Thoracic aorta (tissue), 2 donors: ENCODE results near the gene KIF1A. TPM values are rescaled to one million over a fixed set of nuclear protein-coding genes. Genes with fewer than 3 reads are reported as not detected.

Experiments
- ATAC-seq: fragments of 150-250 bp; one replicate; pipeline ENCODE4 v1.8.0; 2017; ENCODE audit warnings: low read depth; ENCODE audit not compliant: insufficient number of reproducible peaks, low FRiP score
- DNase-seq: peaks from one replicate; pipeline ENCODE4 v3.0.0-alpha.2; 2020; ENCODE audit warnings: low spot score
- H3K27ac ChIP-seq, 2 donors: fragments of 200-600 bp; sonication (generic); 1 replicate in 1 of 2; 2 replicates in 1 of 2; pipeline ENCODE4 v1.5.1; 2016; ENCODE audit warnings: mild to moderate bottlenecking in 2 of 2, moderate library complexity in 2 of 2
- H3K27me3 ChIP-seq: fragments of 200-600 bp; sonication (generic); replicated peaks from 2 replicates; pipeline ENCODE4 v1.6.0; 2016; ENCODE audit warnings: mild to moderate bottlenecking; ENCODE audit not compliant: insufficient read depth
- H3K36me3 ChIP-seq: fragments of 200-600 bp; sonication (generic); one replicate; pipeline ENCODE4 v1.5.1; 2016
- H3K4me1 ChIP-seq, 2 donors: fragments of 200-600 bp; sonication (generic); 1 replicate in 1 of 2; 2 replicates in 1 of 2; pipeline versions ENCODE4 v1.5.1 to v1.6.0; 2016; ENCODE audit warnings: low read depth in 2 of 2, mild to moderate bottlenecking in 1 of 2; ENCODE audit not compliant: control insufficient read depth in 1 of 2
- H3K4me3 ChIP-seq: fragments of 200-600 bp; sonication (generic); 2 replicates; pipeline ENCODE4 v1.5.1; 2016; ENCODE audit warnings: mild to moderate bottlenecking
- H3K9me3 ChIP-seq: fragments of 200-600 bp; sonication (generic); 2 replicates; pipeline ENCODE4 v1.5.1; 2016
- CTCF ChIP-seq: fragments of 200-600 bp; sonication (generic); IDR thresholded peaks from one replicate; pipeline ENCODE4 v1.5.1; 2019; ENCODE audit warnings: antibody characterized with exemption
- total RNA-seq, 2 donors: library from RNA; depleted of rRNA; stranded (reverse); fragments of >200 nt; gene quantifications; one replicate each; pipeline versions ENCODE4 v1.1.0 to v1.2.3, GENCODE V29; 2016

KIF1A gene
- total RNA-seq, 2 donors from 2014 or later, result 0.92 TPM; not detected in 1

DNA sequence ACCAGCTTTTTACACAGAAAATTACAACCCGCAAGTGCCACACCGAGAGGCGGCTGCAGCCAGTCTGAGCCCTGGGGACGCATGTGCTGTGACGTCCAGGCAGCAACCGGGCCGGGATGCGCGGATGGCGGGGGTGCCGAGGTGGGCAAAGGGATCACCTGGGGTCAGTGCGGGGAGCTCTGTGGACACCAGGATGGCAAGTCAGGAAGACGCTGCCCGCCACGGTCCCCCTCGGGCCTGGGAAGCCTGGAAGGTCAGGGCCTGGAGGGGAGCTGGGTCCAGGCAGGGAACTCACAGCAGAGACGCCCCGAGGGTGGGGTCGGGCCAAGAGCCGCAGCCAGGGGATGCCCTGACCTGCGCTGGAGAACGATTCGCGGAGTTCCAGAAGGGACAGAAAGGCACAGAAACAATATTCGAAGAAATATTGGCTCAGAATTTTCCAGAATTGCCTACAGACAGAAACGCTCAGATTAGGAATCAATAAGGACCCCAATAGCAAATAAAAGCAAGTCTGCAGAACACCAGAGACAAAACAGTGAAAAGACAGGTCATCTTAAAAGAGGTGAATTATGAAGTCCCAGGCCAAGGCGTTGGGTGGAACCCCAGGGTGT is 11.7 kb upstream of the KIF1A start:
- Histone ChIP-seq H3K36me3 (no peaks in the 10 kb centered on the region), H3K4me3 (peak overlapping the region; percentile 59), H3K27me3 (no peaks in the 10 kb centered on the region), H3K4me1 (peaks cover 4 to 13% of the 10 kb centered on the region in 2 donors), H3K9me3 (no peaks in the 10 kb centered on the region), H3K27ac (no peak overlapping the region)
- ATAC-seq (no peak), DNase-seq (no peak)
- no peak for TF ChIP-seq CTCF

DNA sequence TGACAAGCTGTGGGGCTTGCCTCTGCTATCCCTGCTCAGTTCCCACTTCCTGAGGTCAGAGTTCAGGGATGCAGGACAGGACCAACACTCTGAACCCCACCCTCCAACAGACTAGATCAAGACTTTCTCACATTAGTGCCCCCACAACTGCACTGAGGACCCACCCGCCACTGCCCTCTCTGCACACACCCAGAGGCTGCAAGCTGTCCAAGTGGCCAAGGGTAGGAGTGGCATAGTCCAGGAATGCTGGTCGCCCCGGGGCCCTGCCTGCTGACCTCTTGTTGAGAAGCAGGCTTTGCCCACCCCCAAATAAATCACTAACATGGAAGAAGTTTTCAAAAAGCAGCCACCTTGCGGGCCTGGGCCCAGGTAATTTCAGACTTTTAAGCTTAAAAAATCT is 5.5 kb upstream of the KIF1A start:
- Histone ChIP-seq H3K36me3 (no peaks in the 10 kb centered on the region), H3K9me3 (no peaks in the 10 kb centered on the region), H3K27ac (no peak overlapping the region), H3K4me3 (no peak overlapping the region), H3K4me1 (peaks cover 0 to 5% of the 10 kb centered on the region in 2 donors), H3K27me3 (peaks cover 20% of the 10 kb centered on the region)
- no peak for ATAC-seq
- DNase-seq, result no peak
- no peak for TF ChIP-seq CTCF

GRCh38 chr2:240823449-240824336 is 3.7 kb upstream of the KIF1A start:
- no peak for DNase-seq
- peaks cover 26% of the 10 kb centered on the region for H3K27me3 ChIP-seq
- H3K9me3 ChIP-seq, result no peaks in the 10 kb centered on the region
- no peak for TF ChIP-seq CTCF
- H3K4me1 ChIP-seq, result peaks cover 10 to 18% of the 10 kb centered on the region in 2 donors
- H3K36me3 ChIP-seq, result no peaks in the 10 kb centered on the region
- H3K27ac ChIP-seq, result no peak overlapping the region
- no peak for ATAC-seq
- H3K4me3 ChIP-seq, result no peak overlapping the region

GRCh38 chr2:240822280-240822847 is 2.3 kb upstream of the KIF1A start:
- H3K4me3 ChIP-seq, result no peak overlapping the region
- H3K27me3 ChIP-seq, result peaks cover 28% of the 10 kb centered on the region
- H3K27ac ChIP-seq, result no peak overlapping the region
- no peaks in the 10 kb centered on the region for H3K9me3 ChIP-seq
- no peaks in the 10 kb centered on the region for H3K36me3 ChIP-seq
- H3K4me1 ChIP-seq, result peaks cover 10 to 18% of the 10 kb centered on the region in 2 donors
- DNase-seq (no peak), ATAC-seq (no peak)
- no peak for TF ChIP-seq CTCF

DNA sequence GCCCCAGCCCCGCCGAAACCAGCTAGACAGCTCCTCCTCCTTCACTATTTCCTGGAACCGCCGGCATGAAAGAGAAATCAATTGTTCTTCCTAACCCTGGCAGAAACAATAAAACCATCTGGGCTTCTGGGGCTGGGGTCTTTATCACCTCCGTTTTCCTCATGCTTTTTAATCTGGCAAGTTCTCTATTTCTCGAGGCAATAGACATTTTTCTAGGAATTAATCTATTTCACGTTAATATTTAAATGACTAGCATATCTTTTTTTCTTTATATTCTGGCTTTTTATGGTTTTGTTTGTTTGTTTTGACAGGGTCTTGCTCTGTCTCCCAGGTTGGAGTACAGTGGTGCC is 1.4 kb upstream of the KIF1A start:
- no peak for TF ChIP-seq CTCF
- Histone ChIP-seq H3K36me3 (no peaks in the 10 kb centered on the region), H3K4me3 (no peak overlapping the region), H3K27ac (no peak overlapping the region), H3K9me3 (no peaks in the 10 kb centered on the region), H3K4me1 (peaks cover 10 to 18% of the 10 kb centered on the region in 2 donors), H3K27me3 (peaks cover 28% of the 10 kb centered on the region)
- DNase-seq, result no peak
- ATAC-seq, result no peak
